ENCODE results near the gene INPP5J.

DNA sequence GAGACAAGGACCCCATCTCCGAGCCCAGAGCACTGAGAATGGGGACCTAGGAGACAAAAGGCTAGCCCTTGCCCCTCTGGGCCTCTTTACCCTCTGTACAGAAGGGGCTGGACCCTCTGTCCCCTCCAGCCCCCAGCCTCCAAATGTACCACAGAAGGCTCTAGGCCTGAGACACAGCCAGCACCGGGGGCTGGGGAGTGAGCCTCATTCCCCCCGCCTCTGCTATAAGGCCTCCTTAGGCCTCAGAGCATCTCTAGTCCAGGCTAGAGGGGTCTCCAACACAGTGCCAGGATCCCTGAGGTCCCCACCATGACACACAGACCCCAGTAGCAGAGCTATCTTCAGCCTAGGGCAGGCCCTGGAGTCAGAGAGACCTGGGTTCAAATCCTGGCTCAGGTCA is 36.8 kb upstream of the INPP5J start:
- TF ChIP-seq POLR2A (IDR thresholded peaks at IDR 0.05), result no peak
- TF ChIP-seq, protein P1, sequence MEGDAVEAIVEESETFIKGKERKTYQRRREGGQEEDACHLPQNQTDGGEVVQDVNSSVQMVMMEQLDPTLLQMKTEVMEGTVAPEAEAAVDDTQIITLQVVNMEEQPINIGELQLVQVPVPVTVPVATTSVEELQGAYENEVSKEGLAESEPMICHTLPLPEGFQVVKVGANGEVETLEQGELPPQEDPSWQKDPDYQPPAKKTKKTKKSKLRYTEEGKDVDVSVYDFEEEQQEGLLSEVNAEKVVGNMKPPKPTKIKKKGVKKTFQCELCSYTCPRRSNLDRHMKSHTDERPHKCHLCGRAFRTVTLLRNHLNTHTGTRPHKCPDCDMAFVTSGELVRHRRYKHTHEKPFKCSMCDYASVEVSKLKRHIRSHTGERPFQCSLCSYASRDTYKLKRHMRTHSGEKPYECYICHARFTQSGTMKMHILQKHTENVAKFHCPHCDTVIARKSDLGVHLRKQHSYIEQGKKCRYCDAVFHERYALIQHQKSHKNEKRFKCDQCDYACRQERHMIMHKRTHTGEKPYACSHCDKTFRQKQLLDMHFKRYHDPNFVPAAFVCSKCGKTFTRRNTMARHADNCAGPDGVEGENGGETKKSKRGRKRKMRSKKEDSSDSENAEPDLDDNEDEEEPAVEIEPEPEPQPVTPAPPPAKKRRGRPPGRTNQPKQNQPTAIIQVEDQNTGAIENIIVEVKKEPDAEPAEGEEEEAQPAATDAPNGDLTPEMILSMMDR (IDR thresholded peaks at IDR 0.05), result no peak
